ENCODE data around the gene PCAT6. TPM values are rescaled to one million over a fixed set of nuclear protein-coding genes. Genes with fewer than 3 reads are reported as not detected.

PCAT6 gene
- total and polyA plus RNA-seq, 2 donors (not counting 1 experiment from before 2014, with no cell fraction given), result 1.1 to 1.6 TPM

GRCh38 chr1:202818819-202819218, 8.1 kb downstream of the PCAT6 start:
- H4K20me1 ChIP-seq (ENCODE audit: control insufficient read depth, insufficient read depth, low read length, poor library complexity, severe bottlenecking), result no peaks in the 10 kb centered on the region
- H2AFZ ChIP-seq (ENCODE audit: insufficient read depth, low read depth, low read length, poor library complexity, severe bottlenecking), result no peak overlapping the region
- no peak overlapping the region for H3K27ac ChIP-seq (ENCODE audit: low read length in 2 of 2)
- Mint-ChIP-seq H3K4me3 (no peak overlapping the region), H3K9me3 (ENCODE audit: insufficient read depth) (no peaks in the 10 kb centered on the region), H3K27me3 (peaks cover 15% of the 10 kb centered on the region), H3K27ac (no peak overlapping the region), H3K4me1 (no peaks in the 10 kb centered on the region)
- DNase-seq, result no peak
- H3K9ac ChIP-seq (ENCODE audit: low read length), result no peak overlapping the region
- H3K79me2 ChIP-seq (ENCODE audit: control insufficient read depth, insufficient read depth, low read length), result no peaks in the 10 kb centered on the region
- ATAC-seq (ENCODE audit: low read depth), result no peak
- H3K36me3 ChIP-seq (replicated peaks in 1 of 2; ENCODE audit: control extremely low read depth in 1 of 2, control insufficient read depth in 1 of 2, extremely low read depth in 1 of 2, insufficient read depth in 2 of 2, low read length in 1 of 2), result no peaks in the 10 kb centered on the region
- WGBS (ENCODE audit: insufficient coverage), result no CpG with 5 or more reads among the region's 1 CpG
- no peak overlapping the region for H3K4me3 ChIP-seq (ENCODE audit: control extremely low read depth in 1 of 5, extremely low read depth in 1 of 5, insufficient read depth in 1 of 5, low read depth in 2 of 5, low read length in 4 of 5)
- CTCF ChIA-PET, result no interaction called here
- POLR2A ChIA-PET, result no interaction called here
- H3K9me3 ChIP-seq (ENCODE audit: control extremely low read depth in 1 of 3, control insufficient read depth in 2 of 3, insufficient read depth in 1 of 3, low read length in 2 of 3), result peaks cover 0 to 2% (median 0%) of the 10 kb centered on the region in 3 donors
- TF ChIP-seq EZH2 (IDR thresholded peaks at IDR 0.05; ENCODE audit: borderline replicate concordance, insufficient read depth, low read depth, low read length, poor library complexity, severe bottlenecking), result no peak
- TF ChIP-seq CTCF (IDR thresholded peaks at IDR 0.05), result no peak
- peaks cover 0 to 8% (median 2%) of the 10 kb centered on the region in 4 experiments for H3K27me3 ChIP-seq (replicated peaks in 1 of 4; ENCODE audit: control extremely low read depth in 1 of 4, control insufficient read depth in 3 of 4, insufficient read depth in 4 of 4, low read length in 3 of 4)
- no peaks in the 10 kb centered on the region for H3K4me1 ChIP-seq (ENCODE audit: control insufficient read depth in 2 of 2, insufficient read depth in 2 of 2, low read length in 2 of 2)
- intact Hi-C loops (cut with micrococcal nuclease), result no loop called here
- H3K4me2 ChIP-seq (replicated peaks; ENCODE audit: low read depth, low read length, poor library complexity, severe bottlenecking), result no peak overlapping the region

GRCh38 chr1:202821467-202821866, 10.7 kb downstream of the PCAT6 start:
- ChIA-PET CTCF (no interaction called here), POLR2A (no interaction called here)
- Histone ChIP-seq H3K4me3 (ENCODE audit: control extremely low read depth in 1 of 5, extremely low read depth in 1 of 5, insufficient read depth in 1 of 5, low read depth in 2 of 5, low read length in 4 of 5) (no peak overlapping the region), H3K4me2 (replicated peaks; ENCODE audit: low read depth, low read length, poor library complexity, severe bottlenecking) (no peak overlapping the region), H2AFZ (ENCODE audit: insufficient read depth, low read depth, low read length, poor library complexity, severe bottlenecking) (no peak overlapping the region), H3K79me2 (ENCODE audit: control insufficient read depth, insufficient read depth, low read length) (no peaks in the 10 kb centered on the region), H3K36me3 (replicated peaks in 1 of 2; ENCODE audit: control extremely low read depth in 1 of 2, control insufficient read depth in 1 of 2, extremely low read depth in 1 of 2, insufficient read depth in 2 of 2, low read length in 1 of 2) (no peaks in the 10 kb centered on the region), H4K20me1 (ENCODE audit: control insufficient read depth, insufficient read depth, low read length, poor library complexity, severe bottlenecking) (no peaks in the 10 kb centered on the region), H3K27me3 (replicated peaks in 1 of 4; ENCODE audit: control extremely low read depth in 1 of 4, control insufficient read depth in 3 of 4, insufficient read depth in 4 of 4, low read length in 3 of 4) (peaks cover 0 to 8% (median 2%) of the 10 kb centered on the region in 4 experiments), H3K4me1 (ENCODE audit: control insufficient read depth in 2 of 2, insufficient read depth in 2 of 2, low read length in 2 of 2) (no peaks in the 10 kb centered on the region), H3K27ac (ENCODE audit: low read length in 2 of 2) (no peak overlapping the region), H3K9ac (ENCODE audit: low read length) (no peak overlapping the region), H3K9me3 (ENCODE audit: control extremely low read depth in 1 of 3, control insufficient read depth in 2 of 3, insufficient read depth in 1 of 3, low read length in 2 of 3) (no peaks in the 10 kb centered on the region)
- no CpG with 5 or more reads among the region's 2 CpGs for WGBS (ENCODE audit: insufficient coverage)
- H3K9me3 Mint-ChIP-seq (ENCODE audit: insufficient read depth), result no peaks in the 10 kb centered on the region
- H3K4me1 Mint-ChIP-seq, result no peaks in the 10 kb centered on the region
- peaks cover 23% of the 10 kb centered on the region for H3K27me3 Mint-ChIP-seq
- no peak overlapping the region for H3K4me3 Mint-ChIP-seq
- DNase-seq (no peak), ATAC-seq (ENCODE audit: low read depth) (no peak)
- TF ChIP-seq EZH2 (IDR thresholded peaks at IDR 0.05; ENCODE audit: borderline replicate concordance, insufficient read depth, low read depth, low read length, poor library complexity, severe bottlenecking) (no peak), CTCF (IDR thresholded peaks at IDR 0.05) (no peak)
- intact Hi-C loops (cut with micrococcal nuclease), result no loop called here
- H3K27ac Mint-ChIP-seq, result no peak overlapping the region
